GM12873 (cell line): ENCODE data around the gene DPM2.

Experiments used
- TF ChIP-seq, protein P1 (sequence below): IDR thresholded peaks from 2 replicates; pipeline ENCODE4 v1.5.1; 2012; ENCODE audit warnings: low read depth, mild to moderate bottlenecking, moderate library complexity, low read length, control low read depth; ENCODE audit not compliant: insufficient read depth; ENCODE audit errors: missing control alignments

The DPM2 gene

DNA sequence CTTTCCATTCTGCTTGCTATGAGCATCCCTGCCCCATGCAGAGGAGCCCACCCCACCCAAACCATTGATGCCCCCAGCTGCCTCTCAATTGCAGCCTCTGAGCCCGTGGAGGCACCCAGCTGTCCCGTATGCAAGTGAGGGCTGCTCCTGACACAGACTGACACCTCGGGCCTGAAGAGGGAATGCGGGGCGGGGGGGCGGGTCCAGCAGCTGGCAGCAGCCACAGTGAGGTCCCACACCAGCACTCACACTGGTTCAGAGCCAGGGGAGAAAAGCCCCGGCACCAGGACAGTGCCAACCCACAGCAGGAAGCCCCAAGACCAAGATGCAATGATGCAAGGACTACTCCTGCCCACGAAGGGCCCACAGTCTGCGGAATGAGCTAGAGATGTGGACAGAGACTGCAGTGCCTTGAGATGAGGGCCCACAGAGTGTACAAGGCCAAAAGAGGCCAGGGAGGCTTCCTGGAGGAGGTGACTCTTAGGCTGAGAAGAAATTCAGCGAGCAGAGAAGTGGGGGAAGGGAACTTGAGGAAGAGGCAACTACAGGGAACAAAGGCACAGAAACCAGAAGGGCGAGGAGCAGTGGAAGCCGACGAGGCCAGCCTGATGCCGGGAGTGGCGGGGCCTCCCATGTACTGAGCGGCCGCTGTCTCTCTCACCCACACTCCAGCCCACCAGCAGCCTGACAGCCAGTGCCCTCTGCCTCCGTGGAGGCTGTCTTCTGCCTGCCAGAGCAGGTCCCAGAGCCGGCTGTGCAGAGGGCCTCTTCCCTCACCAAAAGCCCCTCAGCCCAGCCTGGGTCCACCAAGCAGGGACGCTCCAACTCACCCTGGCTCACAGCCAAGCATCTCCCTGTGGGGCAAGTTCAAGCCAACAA is 33.9 kb upstream of the DPM2 start:
- TF ChIP-seq, protein P1, sequence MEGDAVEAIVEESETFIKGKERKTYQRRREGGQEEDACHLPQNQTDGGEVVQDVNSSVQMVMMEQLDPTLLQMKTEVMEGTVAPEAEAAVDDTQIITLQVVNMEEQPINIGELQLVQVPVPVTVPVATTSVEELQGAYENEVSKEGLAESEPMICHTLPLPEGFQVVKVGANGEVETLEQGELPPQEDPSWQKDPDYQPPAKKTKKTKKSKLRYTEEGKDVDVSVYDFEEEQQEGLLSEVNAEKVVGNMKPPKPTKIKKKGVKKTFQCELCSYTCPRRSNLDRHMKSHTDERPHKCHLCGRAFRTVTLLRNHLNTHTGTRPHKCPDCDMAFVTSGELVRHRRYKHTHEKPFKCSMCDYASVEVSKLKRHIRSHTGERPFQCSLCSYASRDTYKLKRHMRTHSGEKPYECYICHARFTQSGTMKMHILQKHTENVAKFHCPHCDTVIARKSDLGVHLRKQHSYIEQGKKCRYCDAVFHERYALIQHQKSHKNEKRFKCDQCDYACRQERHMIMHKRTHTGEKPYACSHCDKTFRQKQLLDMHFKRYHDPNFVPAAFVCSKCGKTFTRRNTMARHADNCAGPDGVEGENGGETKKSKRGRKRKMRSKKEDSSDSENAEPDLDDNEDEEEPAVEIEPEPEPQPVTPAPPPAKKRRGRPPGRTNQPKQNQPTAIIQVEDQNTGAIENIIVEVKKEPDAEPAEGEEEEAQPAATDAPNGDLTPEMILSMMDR: no peak

- TF ChIP-seq, protein P1: no peak
These were observed 33.0 kb upstream of the DPM2 start for GRCh38 chr9:127970401-127971313.

- TF ChIP-seq, protein P1: no peak
These were observed 31.2 kb upstream of the DPM2 start for GRCh38 chr9:127968700-127969383.

DNA sequence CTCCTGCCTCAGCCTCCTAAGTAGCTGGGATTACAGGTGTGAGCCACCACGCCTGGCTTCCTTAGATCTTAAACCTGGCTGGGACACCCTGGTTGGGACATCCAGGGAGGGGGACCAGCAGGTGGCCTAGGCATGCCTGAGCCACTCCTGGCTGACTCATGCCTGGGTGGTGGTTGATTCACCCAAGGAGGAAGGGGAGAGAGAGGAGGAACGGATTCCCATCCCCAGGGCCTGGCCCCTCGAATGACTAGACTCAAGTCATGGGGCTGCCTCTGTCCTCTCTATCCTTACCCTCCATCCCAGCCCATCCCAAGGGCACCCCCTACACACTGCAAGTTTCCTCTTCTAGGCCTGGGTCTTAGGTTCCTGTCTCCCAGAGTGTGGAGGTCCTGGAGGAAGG is 30.4 kb upstream of the DPM2 start:
- TF ChIP-seq, protein P1: peak; percentile 6

- TF ChIP-seq, protein P1: no peak
These were observed 29.6 kb upstream of the DPM2 start for GRCh38 chr9:127967151-127967809.

DNA sequence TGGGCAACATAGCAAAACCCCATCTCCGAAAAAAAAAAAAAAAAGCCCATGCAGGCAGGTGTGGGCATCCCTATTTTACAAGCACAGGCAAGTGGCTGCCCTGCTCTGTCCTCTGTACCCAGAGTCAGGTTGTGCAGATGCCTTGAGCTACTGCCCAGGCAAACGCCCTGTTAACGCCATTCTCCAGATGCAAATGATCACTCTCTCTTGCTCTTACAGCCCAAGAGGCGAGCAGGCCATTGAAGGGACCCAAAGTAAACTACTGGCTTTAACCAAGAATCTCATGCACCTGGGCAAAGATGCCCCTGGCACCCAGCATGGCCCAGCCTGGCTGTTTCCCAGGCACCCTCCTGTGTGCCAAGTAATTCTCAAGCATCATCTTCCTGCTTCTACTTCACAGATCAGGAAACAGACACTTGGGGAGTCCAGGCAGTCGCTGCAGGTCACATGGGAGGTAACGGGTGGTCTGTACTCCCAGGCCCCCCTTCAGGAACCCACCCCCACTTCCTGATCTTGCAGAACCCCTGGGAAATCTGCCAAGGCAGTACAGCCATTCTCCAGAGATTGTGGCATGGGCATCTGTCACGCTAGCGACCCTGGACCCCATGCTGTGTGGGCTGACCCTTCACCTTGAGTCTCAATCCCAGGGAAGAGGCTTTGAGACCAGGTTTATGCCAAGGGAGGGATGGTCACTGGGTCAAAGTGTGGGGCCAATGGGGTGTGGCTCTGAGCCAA is 28.9 kb upstream of the DPM2 start:
- TF ChIP-seq, protein P1: no peak
